Endometrial microvascular endothelial cells (primary cell): ENCODE results near the gene RPA3. TPM values are rescaled to one million over a fixed set of nuclear protein-coding genes. Genes with fewer than 3 reads are reported as not detected.
"Not testable (repeated sequence)": the region's sequence is repeated elsewhere in the genome, so short reads cannot be mapped to it uniquely, and the experiment has no call there.

Source experiments
- in situ Hi-C: cut with HindIII; loops from 2 replicates; pipeline ENCODE4 v1.10.0; 2017; ENCODE audit warnings: low sequenced_read_pairs, low pct_unique_long_range_greater_than_20kb; ENCODE audit errors: inconsistent ontology term
- total RNA-seq: library from RNA; depleted of rRNA; stranded (reverse); fragments of >200 nt; gene quantifications from one replicate; pipeline ENCODE4 v1.2.3, GENCODE V29; 2015; ENCODE audit errors: inconsistent ontology term

The RPA3 gene
- total RNA-seq, 1 donor from 2014 or later = 26.9 TPM

- in situ Hi-C loops = no loop called here
Observed at GRCh38 chr7:7668706-7669105, 49.7 kb downstream of the RPA3 start.

- in situ Hi-C loops = no loop called here
Observed at GRCh38 chr7:7667187-7667586, 51.2 kb downstream of the RPA3 start.

- in situ Hi-C loops = no loop called here
Observed at GRCh38 chr7:7665031-7665430, 53.4 kb downstream of the RPA3 start.

- in situ Hi-C loops = no loop called here
Observed at GRCh38 chr7:7664291-7664690, 54.1 kb downstream of the RPA3 start.

- in situ Hi-C loops = no loop called here
Observed at GRCh38 chr7:7662527-7662926, 55.9 kb downstream of the RPA3 start.

GRCh38 chr7:7656459-7656858, 61.9 kb downstream of the RPA3 start:
- in situ Hi-C loops = not testable (repeated sequence)

GRCh38 chr7:7654964-7655715, 63.3 kb downstream of the RPA3 start:
- in situ Hi-C loops = no loop called here

- in situ Hi-C loops = no loop called here
Observed at GRCh38 chr7:7653593-7654187, 64.7 kb downstream of the RPA3 start.

GRCh38 chr7:7652798-7653540, 65.4 kb downstream of the RPA3 start:
- in situ Hi-C loops = no loop called here

GRCh38 chr7:7651479-7651878, 66.9 kb downstream of the RPA3 start:
- in situ Hi-C loops = no loop called here

- in situ Hi-C loops = no loop called here
Observed at GRCh38 chr7:7650682-7651206, 67.7 kb downstream of the RPA3 start.

GRCh38 chr7:7647495-7648036, 70.8 kb downstream of the RPA3 start:
- in situ Hi-C loops = no loop called here

- in situ Hi-C loops = no loop called here
Observed at GRCh38 chr7:7642081-7642480, 76.3 kb downstream of the RPA3 start.

- in situ Hi-C loops = no loop called here
Observed at GRCh38 chr7:7641129-7641663, 77.2 kb downstream of the RPA3 start.

- in situ Hi-C loops = no loop called here
Observed at GRCh38 chr7:7640221-7641128, 77.9 kb downstream of the RPA3 start, which contains the start of gene UMAD1. Gene UMAD1 (plus strand): TSS chr7:7640752. CDS start chr7:7673372, 32,620 bp downstream.

GRCh38 chr7:7639847-7640220, 78.6 kb downstream of the RPA3 start:
- in situ Hi-C loops = no loop called here

GRCh38 chr7:7639421-7639820, 79.0 kb downstream of the RPA3 start:
- in situ Hi-C loops = no loop called here

- in situ Hi-C loops = no loop called here
Observed at GRCh38 chr7:7630626-7631329, 87.6 kb downstream of the RPA3 start.
